Upper lobe of left lung (tissue), 6 donors: ENCODE measurements around the gene LUZP1. TPM values are rescaled to one million over a fixed set of nuclear protein-coding genes. Genes with fewer than 3 reads are reported as not detected.

Experiments used
- ATAC-seq, 2 donors: fragments of 200-7000 bp; cut with Tn5 transposase; one replicate each; pipeline ENCODE4 v1.9.1; 2022; ENCODE audit warnings: mild to moderate bottlenecking in 2 of 2, moderate library complexity in 2 of 2; ENCODE audit not compliant: low FRiP score in 2 of 2
- DNase-seq, 2 donors: peaks; one replicate each; pipeline ENCODE4 v3.0.0-alpha.2; 2019 to 2020
- H3K27ac ChIP-seq, 4 donors: fragments of 200-600 bp; sonication (generic); one replicate each; pipeline ENCODE4 v1.5.1; 2016 to 2019
- H3K27me3 ChIP-seq, 4 donors: fragments of 200-600 bp; sonication (generic); one replicate each; pipeline ENCODE4 v1.5.1; 2017 to 2019
- H3K36me3 ChIP-seq, 4 donors: fragments of 200-600 bp; sonication (generic); one replicate each; pipeline ENCODE4 v1.5.1; 2016 to 2019
- H3K4me1 ChIP-seq, 4 donors: fragments of 200-600 bp; sonication (generic); one replicate each; pipeline ENCODE4 v1.5.1; 2018 to 2019
- H3K4me3 ChIP-seq, 4 donors: fragments of 200-600 bp; sonication (generic); one replicate each; pipeline ENCODE4 v1.5.1; 2017 to 2019; ENCODE audit warnings: mild to moderate bottlenecking in 2 of 4, moderate library complexity in 1 of 4
- H3K9me3 ChIP-seq, 4 donors: fragments of 200-600 bp; sonication (generic); one replicate each; pipeline ENCODE4 v1.5.1; 2018 to 2019
- CTCF ChIP-seq, 6 experiments: fragments of 450-650 bp in 4 of 6; fragments of 200-600 bp in 2 of 6; sonication (generic) in 2 of 6; IDR thresholded peaks; one replicate each; pipeline ENCODE4 v1.5.1; 2016 to 2019; ENCODE audit warnings: antibody characterized with exemption in 6 of 6
- EP300 ChIP-seq, 4 donors: sonication (generic); formaldehyde crosslinking; IDR thresholded peaks; one replicate each; pipeline ENCODE4 v1.5.1; 2017; ENCODE audit warnings: antibody characterized with exemption in 4 of 4, control low read depth in 2 of 4
- POLR2A ChIP-seq, 4 donors: fragments of 450-650 bp; IDR thresholded peaks; one replicate each; pipeline ENCODE4 v1.5.1; 2016 to 2017; ENCODE audit warnings: antibody characterized with exemption in 4 of 4, mild to moderate bottlenecking in 2 of 4
- POLR2AphosphoS5 ChIP-seq, 2 donors: sonication (generic); formaldehyde crosslinking; IDR thresholded peaks; one replicate each; pipeline ENCODE4 v1.5.1; 2017; ENCODE audit warnings: antibody characterized with exemption in 2 of 2
- whole genome bisulfite sequencing, 2 donors: methylation state at CpG; one replicate each; pipeline ENCODE4 v1.1.5; 2017 to 2018; 5-methylcytosine and 5-hydroxymethylcytosine counted together
- total RNA-seq, 6 donors: library from RNA; depleted of rRNA in 4 of 6; stranded (reverse); fragments of >200 nt in 4 of 6; gene quantifications; one replicate each; pipeline versions ENCODE4 v1.1.0 to v1.2.1, GENCODE V29; 2016 to 2021
- donor health status: DM: no; HTN: no; CAD: no; lungs with moderate emphysema.
- donor health status: DM: no; HTN: yes; CAD: no; lungs with severe emphysema.

The LUZP1 gene
- total RNA-seq, 6 donors from 2014 or later, result 12.6 to 33.0 (median 21.2) TPM

- H3K4me1 ChIP-seq, result no peaks in the 10 kb centered on the region
- no peak overlapping the region for H3K27ac ChIP-seq
- no peak for TF ChIP-seq POLR2AphosphoS5 (IDR thresholded peaks at IDR 0.05)
- no peak for ATAC-seq
- H3K27me3 ChIP-seq, result no peaks in the 10 kb centered on the region
- no peak overlapping the region for H3K4me3 ChIP-seq
- 80 to 100% methylated on average over 1 of the region's 1 CpG for WGBS, 2 donors
- DNase-seq, result no peak
- H3K9me3 ChIP-seq, result no peaks in the 10 kb centered on the region
- no peaks in the 10 kb centered on the region for H3K36me3 ChIP-seq
These were observed 32.2 kb upstream of the LUZP1 start for GRCh38 chr1:23200883-23201282.

- ATAC-seq (no peak), DNase-seq (no peak)
- Histone ChIP-seq H3K27me3 (no peaks in the 10 kb centered on the region), H3K4me1 (no peaks in the 10 kb centered on the region), H3K27ac (no peak overlapping the region), H3K9me3 (no peaks in the 10 kb centered on the region), H3K36me3 (no peaks in the 10 kb centered on the region), H3K4me3 (no peak overlapping the region)
- TF ChIP-seq POLR2AphosphoS5 (IDR thresholded peaks at IDR 0.05) (no peak), POLR2A (IDR thresholded peaks at IDR 0.05) (no peak), EP300 (IDR thresholded peaks at IDR 0.05) (no peak), CTCF (IDR thresholded peaks at IDR 0.05) (no peak)
- 70 to 74% methylated on average over 4 of the region's 4 CpGs for WGBS, 2 donors
These were observed 29.7 kb upstream of the LUZP1 start for GRCh38 chr1:23198373-23198772.

- no peaks in the 10 kb centered on the region for H3K4me1 ChIP-seq
- no peak overlapping the region for H3K27ac ChIP-seq
- TF ChIP-seq EP300 (IDR thresholded peaks at IDR 0.05), result no peak
- TF ChIP-seq CTCF (IDR thresholded peaks at IDR 0.05), result no peak
- TF ChIP-seq POLR2A (IDR thresholded peaks at IDR 0.05), result no peak
- no peak for TF ChIP-seq POLR2AphosphoS5 (IDR thresholded peaks at IDR 0.05)
- WGBS, 2 donors, result 58 to 62% methylated on average over 10 of the region's 10 CpGs
- ATAC-seq (peak; percentile 79 to 84), DNase-seq (peak in 1 of 2 donors; percentile 31)
- no peak overlapping the region for H3K4me3 ChIP-seq
- no peaks in the 10 kb centered on the region for H3K9me3 ChIP-seq
- no peaks in the 10 kb centered on the region for H3K36me3 ChIP-seq
- no peaks in the 10 kb centered on the region for H3K27me3 ChIP-seq
These were observed 28.1 kb upstream of the LUZP1 start for GRCh38 chr1:23196627-23197328.

DNA sequence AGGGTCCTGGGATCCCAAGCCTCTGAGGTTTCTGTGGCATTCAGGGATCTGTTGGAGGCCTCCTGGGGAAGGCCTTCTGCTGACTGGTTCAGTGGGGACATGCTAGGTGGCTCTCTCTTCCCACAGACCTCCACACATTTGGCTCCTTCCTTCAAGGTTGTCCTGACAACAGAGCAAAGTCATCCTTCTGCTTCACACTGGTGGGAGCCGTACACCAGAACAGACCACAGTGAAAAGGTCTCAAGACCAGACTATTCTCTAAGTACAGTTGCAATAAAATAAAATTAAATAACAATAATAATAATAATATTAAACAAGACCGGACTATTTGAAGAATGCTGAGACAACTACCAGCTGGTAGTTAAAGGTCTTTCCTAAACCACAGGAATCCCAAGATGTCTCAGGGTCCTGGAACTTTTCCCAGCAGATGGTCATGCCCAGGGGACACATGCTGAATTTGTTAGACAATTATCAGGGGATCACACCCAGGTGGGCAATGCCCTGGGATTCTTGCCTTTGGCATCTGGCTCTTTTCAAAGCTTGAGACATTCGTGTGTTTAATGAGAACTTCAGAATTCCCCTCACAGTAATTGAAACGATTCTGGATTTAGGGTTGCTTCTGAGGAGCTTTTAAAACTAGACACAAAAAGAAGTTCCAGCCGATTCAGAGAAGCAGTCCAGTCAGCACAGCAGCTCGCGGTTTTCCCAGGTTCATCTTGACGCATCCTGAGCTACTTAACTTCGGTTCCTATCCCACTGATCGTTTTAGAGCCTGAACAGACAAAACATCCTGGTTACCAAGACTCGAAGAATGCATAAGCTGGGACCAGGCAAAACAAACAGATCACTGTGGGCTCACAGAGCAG, 25.7 kb upstream of the LUZP1 start:
- DNase-seq (no peak), ATAC-seq (peak in 1 of 2 donors; percentile 78)
- H3K27me3 ChIP-seq, result no peaks in the 10 kb centered on the region
- H3K27ac ChIP-seq, result no peak overlapping the region
- WGBS, 2 donors, result 72 to 75% methylated on average over 11 of the region's 11 CpGs
- H3K4me3 ChIP-seq, result no peak overlapping the region
- no peaks in the 10 kb centered on the region for H3K9me3 ChIP-seq
- no peaks in the 10 kb centered on the region for H3K36me3 ChIP-seq
- H3K4me1 ChIP-seq, result no peaks in the 10 kb centered on the region
- TF ChIP-seq POLR2A (IDR thresholded peaks at IDR 0.05) (no peak), EP300 (IDR thresholded peaks at IDR 0.05) (no peak), CTCF (IDR thresholded peaks at IDR 0.05) (no peak), POLR2AphosphoS5 (IDR thresholded peaks at IDR 0.05) (no peak)

DNA sequence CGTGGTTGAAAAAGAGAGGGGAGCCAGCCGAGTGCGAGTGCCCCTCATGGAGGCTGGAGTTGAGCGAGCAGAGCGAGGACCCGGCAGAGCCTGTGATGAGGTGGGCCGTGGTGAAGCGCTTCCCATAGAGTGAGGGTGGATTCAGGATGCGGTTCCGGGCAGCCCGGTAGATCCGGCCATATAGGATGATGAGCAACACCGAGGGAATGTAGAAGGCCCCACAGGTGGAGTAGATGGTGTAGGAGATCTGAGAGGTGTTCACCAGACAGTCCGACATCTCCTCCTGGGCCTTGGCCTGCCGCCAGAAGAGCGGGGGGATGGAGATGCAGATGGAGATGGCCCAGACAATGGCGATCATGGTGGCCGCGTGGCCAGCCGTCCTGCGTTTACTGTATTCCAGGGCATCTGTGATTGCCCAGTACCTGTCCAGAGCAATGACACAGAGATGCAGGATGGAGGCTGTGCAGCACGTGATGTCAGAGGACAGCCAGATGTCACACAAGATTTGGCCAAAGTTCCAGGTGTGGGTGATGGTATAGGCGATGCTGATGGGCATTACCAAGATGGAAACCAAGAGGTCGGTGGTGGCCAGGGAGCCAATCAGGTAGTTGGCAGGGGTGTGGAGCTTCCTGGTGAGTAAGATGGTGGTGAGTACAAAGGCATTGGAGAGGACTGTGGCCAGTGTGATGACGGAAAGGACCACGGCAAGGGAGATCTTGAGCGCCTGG, 24.9 kb upstream of the LUZP1 start:
- TF ChIP-seq POLR2A (IDR thresholded peaks at IDR 0.05) (no peak), CTCF (IDR thresholded peaks at IDR 0.05) (no peak), EP300 (IDR thresholded peaks at IDR 0.05) (no peak), POLR2AphosphoS5 (IDR thresholded peaks at IDR 0.05) (no peak)
- no peak overlapping the region for H3K27ac ChIP-seq
- H3K4me3 ChIP-seq, result no peak overlapping the region
- H3K9me3 ChIP-seq, result no peaks in the 10 kb centered on the region
- WGBS, 2 donors, result 93% methylated on average over 27 of the region's 27 CpGs
- H3K4me1 ChIP-seq, result no peaks in the 10 kb centered on the region
- no peaks in the 10 kb centered on the region for H3K36me3 ChIP-seq
- no peaks in the 10 kb centered on the region for H3K27me3 ChIP-seq
- ATAC-seq, result no peak
- peak in 1 of 2 donors; percentile 39 for DNase-seq
